NCI-H1105 treated with DMSO at 0.1 percent for 48 hours (cell line): ENCODE data around the gene GJD3.

Source experiments
- DNase-seq: peaks from one replicate; lab custom pipeline; 2025; lab: John Stamatoyannopoulos, UW

The GJD3 gene

DNA sequence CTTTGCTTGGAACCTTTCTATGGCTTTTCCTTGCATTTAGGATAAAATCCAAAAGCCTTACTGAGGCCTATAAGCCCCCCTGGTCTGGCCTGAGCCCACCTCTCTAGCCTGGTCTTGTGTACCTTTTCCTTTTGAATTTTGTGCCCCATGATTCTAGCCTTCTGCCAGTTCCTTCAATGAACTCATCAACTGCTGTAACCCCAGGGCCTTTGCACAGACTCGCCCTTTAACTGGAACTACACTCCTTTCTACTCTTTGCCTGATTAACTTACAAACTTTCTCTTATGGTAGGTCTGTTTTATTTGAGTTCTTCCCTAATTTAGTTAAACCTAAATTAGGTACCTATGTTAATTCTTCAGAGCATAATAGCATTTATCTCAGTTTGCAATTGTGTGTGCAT, 24.2 kb downstream of the GJD3 start:
- DNase-seq, result no peak

DNA sequence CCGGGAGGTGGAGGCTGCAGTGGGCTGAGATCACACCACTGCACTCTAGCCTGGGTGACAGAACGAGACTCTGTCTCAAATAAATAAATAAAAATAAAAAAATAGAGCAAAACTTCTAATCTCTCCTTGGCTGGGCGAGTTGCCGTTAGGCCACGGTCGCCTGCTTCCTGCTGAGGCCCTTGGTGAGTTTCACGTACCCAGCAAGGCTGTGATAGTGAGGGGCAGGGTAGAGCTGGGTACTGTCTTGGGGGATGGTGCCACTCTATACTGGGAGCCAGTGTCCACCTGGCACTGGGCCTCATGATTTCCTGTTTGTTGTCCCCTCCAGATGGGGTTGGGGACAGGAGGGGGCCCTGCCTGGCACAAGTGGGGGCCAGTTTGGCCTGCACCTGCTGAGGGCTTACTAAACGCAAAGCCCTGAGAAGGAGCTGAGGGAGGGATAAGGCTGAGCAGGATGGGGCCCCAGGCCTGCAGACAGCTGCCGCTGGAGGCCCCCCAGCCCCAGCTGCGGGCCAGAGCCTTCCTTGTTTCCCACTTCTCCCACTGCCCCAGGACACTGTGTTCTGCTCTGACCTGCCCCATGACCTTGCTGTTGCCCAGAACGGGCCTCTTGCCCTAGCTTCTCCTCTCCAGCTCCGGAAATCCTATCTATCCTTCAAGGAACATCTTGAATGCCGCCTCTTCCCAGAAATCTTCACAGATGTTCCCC, 25.4 kb downstream of the GJD3 start:
- DNase-seq, result no peak

DNA sequence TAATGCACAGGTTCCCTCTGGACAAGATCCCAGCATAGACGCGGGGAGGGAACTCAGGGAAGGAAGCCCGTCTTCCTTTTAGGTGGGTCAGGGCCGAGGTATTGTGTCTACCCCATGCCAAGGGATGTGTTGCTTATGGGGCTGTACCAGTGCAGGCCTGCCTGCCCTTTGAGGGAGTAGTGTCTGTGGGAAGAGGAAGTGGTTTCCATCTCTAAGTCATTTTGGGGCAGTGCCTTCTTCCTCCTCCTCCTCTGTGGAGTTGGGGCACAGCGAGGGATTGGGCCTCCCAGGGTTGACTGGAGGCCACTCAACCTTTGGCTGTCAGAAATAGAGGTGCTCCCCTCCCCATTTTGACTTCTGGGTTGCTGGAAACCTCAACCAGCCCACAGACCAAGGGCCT, 26.5 kb downstream of the GJD3 start:
- DNase-seq, result no peak

DNA sequence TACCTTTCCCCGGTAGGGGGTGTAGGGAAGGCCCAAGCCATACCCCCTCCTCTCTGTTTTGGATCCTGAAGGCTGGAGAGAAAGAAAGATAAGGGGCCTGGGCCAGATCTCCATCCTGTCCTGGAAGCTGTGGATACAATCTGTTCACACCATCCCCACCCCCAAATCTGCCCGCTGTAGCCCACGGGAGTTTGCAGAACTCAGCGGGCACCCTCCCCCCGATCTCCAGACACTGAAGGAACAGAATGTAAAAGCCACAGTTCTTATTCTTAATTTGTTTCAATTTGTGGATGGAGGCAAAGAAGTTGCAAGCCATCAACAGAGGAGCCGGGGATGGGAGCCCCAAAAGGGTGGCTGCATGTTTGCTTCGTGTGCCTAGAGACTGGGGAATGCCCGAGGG, 27.2 kb downstream of the GJD3 start:
- DNase-seq, result no peak

DNA sequence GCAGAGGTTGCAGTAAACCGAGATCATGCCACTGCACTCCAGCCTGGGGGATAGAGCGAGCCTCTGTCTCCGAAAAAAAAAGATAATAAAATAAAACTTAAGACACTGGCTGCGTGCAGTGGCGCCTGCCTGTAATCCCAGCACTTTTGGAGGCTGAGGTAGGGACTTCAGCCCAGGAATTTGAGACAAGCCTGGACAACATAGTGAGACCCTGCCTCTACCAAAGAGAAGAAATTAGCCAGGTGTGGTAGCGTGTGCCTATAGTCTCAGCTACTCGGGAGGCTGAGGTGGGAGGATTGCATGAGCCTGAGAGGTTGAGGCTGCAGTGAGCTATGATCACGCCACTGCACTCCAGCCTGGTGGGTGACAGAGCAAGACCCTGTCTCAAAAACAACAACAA, 28.9 kb downstream of the GJD3 start:
- no peak for DNase-seq

DNA sequence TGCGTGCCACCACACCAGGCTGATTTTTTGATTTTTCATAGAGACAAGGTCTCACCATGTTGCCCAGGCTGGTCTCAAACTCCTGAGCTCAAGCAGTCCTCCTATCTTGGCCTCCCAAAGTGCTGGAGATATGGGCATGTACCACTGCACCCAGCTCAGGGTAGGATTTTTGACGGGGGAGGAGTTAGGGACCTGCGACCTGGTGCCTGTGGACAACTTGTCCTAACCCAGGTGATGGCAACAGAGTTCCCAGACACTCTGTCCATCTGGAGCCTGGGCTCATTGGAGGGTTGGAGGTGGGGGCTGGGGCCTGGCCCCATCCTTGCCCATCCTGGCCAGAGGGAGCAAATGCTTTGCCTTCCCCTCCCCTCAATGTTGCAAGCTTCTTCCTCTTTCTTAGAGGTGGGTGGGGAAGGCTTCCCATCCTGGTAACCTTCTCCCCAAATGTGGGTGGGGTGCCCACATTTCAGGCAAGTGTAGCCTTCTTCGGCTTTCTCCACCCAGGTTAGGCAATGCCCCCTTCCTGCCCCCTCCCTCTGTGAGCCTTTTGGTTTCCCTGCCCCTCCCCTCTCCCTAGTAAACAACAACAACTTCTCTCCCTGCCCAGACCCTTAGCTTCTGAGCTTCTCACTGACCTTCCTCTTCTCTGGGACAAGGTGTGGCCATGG, 30.6 kb downstream of the GJD3 start:
- no peak for DNase-seq

DNA sequence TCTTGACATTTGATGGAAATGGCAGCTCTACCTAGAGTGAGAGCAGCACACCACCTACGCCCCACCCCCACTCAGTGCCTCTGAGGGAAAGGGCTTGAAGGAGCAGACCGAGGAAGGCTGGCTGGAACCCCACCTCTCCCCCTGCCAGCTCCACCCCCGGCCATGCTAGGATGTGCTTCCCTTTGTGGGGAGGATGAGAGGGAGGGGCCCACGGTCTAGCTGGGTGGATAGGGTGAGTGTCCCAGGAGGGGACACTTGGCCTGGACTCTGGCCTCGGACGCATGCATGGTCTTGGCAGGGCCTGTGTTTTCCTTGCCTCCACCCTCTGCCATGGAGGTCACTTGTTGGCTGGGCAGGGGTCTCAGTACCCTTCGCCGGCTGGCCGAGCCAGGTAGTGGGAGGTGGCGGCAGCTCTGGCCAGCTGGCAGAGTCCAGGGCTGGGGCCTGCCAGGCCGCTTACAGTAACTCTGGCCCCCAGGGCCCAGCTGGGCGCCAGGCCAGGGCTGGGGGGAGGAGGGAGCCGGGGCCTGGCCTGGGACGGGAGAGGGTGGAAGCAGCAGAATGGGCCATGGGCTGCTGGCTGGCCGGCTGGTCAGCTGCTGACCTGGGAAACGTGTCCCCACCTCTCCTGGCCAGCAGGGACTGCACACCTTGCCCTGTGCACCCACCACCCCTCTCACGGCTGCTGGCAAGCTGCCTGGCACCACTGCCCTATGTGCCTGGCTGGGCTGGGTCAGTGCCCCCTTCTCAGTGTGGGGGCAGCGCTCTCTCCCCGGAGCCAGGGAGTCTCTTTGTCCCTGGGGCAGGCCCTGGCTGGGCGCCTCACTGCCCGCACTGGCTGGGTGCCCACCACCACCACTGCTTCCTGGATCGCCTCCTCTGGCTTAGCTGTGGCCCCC, 32.5 kb downstream of the GJD3 start:
- no peak for DNase-seq

DNA sequence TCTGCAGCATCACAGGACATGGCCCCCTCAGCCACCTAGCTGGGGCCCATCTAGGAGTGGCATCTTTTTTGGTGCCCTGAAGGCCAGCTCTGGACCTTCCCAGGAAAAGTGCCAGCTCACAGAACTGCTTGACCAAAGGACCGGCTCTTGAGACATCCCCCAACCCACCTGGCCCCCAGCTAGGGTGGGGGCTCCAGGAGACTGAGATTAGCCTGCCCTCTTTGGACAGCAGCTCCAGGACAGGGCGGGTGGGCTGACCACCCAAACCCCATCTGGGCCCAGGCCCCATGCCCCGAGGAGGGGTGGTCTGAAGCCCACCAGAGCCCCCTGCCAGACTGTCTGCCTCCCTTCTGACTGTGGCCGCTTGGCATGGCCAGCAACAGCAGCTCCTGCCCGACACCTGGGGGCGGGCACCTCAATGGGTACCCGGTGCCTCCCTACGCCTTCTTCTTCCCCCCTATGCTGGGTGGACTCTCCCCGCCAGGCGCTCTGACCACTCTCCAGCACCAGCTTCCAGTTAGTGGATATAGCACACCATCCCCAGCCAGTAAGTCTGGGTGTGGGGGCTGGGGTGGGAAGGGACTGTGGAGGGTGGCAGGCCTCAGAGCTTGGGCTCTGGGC, 33.6 kb downstream of the GJD3 start:
- DNase-seq, result no peak

DNA sequence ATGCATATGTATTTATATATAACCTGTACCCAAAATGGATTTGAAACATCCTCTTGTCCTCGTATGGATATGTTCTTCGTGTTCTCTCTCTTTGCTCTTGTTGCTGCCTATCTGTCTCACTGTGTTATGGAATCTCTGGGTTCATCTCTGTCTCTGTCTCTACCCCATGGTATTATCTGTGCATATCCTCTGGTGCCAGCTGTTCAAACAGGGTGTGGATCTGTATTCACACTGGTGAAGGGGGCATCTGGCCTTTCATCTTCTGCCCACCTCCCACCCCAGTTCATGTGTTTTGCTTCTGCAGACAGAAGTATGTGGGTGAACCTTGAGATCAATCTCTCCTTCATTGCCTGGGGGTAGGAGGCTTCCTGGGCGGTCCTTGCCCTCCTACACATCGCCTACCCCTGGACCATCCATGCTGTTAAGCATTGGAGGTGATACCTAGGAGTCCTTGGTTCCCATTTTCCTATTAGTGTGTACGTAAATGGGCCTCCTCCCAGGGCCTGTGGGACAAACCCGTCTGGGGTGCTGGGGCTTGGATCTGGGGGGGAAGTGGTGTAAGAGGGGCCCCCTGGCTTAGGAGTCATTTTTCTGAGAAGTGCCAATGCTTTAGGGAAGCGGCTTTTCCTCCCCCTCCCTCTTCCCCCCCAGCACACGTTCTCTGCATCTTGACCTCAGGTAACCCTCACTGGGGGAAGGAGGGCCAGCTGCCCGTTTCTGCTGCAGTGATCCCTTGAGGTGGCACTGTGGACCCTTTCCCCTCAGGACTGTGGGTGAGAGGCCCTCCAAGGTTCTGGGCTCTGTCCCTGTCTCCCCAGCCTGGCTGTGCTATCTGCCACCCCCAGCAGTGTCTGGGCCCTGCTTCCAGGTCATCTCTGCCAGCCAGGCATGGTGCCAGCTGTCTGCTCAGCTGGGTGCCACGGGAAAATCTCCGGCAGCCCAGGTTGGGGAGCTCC, 34.4 kb downstream of the GJD3 start:
- peak; percentile 38 for DNase-seq

DNA sequence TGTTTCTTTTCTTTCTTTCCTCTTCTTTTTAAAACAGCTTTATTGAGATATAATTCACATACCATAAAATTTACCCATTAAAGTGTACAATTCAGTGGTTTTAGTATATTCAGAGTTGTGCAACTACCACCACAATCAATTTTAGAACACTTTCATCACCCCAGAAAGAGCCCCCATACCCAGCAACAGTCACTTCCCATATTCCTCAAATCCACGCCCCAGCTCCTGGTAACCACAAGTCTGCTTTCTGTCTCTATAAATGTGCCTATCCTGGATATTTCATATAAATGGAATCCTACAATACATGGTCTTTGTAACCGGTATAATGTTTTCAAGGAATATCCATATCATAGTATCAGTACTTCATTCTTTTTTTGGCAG, 36.2 kb downstream of the GJD3 start:
- DNase-seq, result no peak

DNA sequence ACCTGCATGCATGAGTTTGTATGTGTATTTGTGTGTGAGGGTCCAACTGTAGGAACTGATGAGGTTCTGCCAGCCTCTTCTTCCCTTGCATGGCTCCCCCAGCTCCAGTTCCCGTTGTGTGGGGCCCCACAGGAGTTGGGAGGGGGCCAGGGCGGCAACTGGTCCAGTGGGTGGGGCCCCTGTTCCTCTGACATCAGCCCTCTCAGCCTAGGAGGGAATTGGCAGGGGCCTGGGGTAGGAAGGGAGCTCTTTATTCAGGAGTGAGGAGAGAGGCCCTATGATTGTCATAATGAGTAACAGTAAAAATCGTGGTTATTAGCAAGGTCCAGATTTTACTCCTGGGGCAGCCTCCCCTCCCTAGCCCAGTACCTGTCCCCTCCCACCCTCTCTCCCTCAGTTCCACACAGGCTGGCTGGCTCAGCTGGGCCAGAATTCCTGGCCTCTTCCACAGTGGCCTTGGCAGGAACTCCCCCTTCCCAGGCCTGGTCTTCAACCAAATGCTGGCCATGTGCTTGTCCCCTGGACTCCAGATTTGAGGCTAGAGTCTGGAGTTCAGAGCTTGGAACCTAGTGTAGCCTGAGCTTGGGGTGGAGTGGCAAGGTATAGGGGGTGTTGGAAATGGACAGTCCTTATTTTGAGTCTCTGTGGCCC, 36.7 kb downstream of the GJD3 start:
- no peak for DNase-seq

DNA sequence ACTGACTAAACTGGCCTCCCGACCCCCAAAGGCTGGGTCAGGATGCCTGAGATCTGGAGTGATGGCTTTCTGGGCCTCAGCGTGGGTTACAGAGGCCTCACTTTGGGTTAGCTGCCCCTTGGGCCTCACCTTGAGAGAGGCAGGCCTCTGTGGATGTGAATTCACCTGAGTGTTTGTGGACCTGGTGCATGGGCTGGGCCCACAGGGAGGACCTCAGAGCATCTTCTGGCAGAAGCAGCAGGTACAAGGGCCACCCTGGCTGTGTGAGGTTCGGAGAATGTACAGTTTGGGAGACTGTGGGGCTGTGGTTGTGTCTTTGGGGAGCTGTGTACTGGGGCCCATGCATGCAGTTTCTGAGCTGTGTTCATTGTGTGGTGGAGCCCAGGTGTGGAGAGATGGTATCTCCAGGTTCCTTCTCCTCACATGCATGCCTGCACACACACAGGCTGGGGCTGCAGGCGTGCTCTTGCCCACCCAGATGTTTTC, 37.2 kb downstream of the GJD3 start:
- DNase-seq, result no peak

DNA sequence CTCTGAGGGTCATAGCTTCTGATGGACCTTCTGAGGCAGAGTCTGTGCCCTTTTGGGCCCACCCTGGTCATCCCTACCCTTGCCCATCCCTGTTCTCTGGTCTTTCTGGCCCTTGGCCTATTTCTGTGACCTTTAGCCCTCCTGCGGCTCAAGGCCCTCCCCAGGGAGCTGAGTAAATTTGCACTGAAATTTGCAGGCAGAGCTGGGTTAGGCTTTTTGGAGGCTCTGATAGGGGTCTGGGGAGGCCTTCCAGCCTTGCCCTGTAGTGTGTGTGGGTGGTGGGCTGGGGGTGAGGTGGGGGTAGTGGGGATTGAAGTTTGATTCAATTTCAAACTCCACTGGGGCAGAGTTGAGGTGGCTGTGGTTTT, 37.7 kb downstream of the GJD3 start:
- DNase-seq, result no peak

DNA sequence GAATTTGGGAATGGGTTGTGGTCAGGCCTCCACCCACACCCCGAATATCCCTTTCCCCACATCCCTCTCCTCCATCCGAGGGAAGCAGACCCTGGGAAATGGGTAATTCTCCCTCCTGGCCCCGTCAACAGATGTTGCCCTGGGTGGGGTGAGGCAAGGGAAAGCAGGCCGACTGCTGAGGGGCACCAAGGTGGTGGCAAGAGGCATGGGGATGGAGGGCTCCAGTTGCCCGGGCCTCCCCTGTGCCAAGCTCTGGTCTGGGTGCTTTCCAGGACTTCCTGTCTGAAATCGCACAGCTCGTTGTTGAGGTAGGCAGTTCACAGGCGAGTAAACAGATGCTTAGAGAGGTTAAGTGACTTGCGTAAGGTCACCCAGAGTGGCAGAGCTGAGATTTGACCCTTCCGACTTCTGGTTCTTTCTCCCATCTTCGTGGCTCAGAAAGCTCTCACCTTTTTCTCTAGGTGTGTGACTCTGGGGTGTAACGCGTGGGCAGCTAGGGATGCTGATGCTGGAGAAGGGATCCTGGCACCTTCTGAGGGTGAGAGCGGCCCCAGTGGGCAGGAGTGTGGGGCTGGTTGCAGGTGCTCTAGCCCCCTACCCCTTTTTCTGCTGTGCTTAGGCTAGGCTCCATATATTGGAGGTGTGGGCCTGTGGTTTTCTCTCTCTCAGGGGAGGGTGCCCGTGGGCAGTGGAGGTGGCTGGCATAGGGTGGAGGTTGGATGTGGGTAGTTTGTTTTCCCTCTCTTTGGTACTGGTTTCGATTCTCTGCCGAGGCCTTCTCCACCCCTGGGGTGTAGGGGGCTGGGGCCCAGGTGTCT, 38.3 kb downstream of the GJD3 start:
- DNase-seq, result no peak

DNA sequence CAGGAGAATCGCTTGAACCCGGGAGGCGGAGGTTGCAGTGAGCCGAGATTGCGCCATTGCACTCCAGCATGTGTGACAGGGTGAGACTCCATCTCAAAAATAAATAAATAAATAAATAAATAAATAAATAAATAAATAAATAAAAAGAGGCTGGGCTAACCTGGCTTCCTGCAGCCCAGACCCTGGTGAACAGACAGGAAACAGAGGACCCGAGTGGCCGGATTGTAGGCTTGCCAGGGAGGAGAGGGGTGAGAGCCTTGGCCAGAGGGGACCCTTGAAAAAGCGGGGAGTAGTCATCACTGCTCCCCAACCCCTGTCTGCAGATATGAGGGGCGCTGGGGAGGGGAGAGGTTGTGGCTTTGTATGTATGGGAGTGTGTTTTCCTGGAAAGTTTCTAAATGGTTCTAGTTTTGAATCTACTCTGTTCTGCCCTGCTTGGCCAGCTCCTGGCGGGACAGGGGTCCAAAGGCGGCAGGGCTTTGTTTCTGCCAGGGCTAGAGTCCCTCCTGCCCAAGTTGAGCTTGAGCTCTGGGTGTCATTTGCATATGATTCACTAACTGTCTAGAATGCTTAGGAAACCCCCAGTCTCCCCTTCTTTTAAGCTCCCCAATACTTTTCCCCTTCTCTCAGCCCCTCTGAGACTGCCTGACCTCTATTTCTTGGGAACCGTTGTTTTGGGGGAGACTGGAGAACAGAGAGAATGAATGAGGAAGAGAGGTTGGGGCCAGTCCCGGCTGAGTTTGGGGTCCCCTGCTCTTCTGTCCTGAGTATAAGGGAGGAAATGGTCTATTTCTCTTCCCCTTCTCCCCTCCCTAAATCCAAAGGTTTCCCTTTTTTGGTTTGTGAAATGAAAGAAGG, 39.2 kb downstream of the GJD3 start:
- DNase-seq, result no peak

DNA sequence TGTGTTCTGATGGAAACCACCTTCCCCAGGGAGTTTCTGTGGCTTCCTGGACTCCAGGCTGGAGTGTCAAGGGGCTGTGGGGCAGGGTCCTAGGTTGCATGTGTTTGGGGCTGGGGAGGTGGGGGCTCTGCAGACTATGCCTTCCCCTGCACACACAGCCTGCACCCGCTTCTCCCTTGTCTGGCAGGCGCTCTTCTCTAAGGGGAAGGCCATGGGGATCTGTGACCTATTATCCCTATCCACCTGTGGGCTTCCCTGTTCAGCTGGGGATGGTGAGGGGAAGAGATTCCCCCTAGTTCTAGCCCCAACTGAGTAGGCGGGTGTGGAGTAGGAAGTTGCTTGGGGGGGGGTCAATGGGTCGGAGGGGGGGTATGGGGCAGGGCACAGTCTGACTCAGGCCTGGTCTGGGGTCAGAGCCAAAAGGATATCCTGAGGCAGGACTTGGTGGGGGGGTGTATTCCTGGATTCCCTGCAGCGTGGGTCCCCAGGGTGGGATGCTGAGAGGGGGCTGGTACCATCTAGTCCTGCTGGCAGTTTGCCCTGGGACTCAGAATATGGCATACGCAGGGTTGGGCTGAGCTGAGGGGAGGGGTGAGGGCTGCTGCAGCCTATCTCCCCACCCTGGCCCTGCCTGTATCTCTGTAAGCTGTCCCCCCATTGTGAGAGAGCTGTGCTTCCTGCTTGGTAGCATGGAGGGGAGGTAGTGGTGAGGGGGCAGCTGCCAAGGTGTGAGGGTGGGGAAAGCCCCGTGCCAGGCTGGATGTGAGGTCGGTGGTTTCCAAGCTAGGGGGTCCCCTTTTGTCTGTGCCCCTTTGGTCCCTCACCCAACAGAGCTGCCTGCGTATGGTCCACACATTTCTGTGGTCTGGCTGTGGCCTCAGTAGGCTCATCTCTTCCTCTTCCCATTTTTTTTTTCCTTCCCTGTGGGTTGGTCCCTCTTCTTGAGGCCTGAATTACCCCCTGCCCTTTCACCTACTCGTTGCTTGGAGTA, 40.9 kb downstream of the GJD3 start:
- DNase-seq, result no peak
